ENCODE data around the gene FAAP24.
"Not testable (repeated sequence)": the region's sequence is repeated elsewhere in the genome, so short reads cannot be mapped to it uniquely, and the experiment has no call there.

Gene FAAP24

DNA sequence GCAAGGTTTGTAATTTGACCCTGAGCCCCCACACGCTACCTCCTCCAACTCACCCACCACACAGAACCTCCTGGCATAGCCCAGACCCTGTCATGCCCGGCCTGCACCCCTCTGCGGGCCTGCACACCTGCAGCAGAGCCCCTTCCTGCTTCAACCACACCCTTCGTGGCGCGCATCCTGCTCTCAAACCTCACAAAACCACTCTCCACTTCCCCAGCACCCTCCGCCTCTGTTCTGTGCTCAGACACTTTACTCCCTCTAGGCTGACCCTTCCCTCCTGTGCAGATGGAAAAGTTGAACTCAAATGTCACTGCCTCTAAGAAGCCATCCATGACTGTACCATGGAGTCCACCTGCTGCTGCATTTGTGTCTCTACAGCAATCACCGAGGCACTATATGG lies 28.5 kb downstream of the FAAP24 start:
- Histone ChIP-seq H3K9me3 (ENCODE audit: control insufficient read depth, insufficient read depth, low read depth, low read length) (no peaks in the 10 kb centered on the region), H3K4me3 (ENCODE audit: low read depth, low read length) (no peak overlapping the region), H3K27ac (ENCODE audit: extremely low read depth, low read depth, low read length) (no peak overlapping the region), H3K36me3 (ENCODE audit: control insufficient read depth in 2 of 2, insufficient read depth in 1 of 2, low read length in 2 of 2) (peaks cover 25 to 56% of the 10 kb centered on the region in 2 experiments), H3K4me1 (ENCODE audit: control insufficient read depth, insufficient read depth, low read length) (no peaks in the 10 kb centered on the region)
- TF ChIP-seq ZNF341 (tag by site-specific recombination; IDR thresholded peaks at IDR 0.05; ENCODE audit: low read depth) (no peak), ZNF529 (tag by site-specific recombination; IDR thresholded peaks at IDR 0.05; ENCODE audit: insufficient replicate concordance) (no peak), SP7 (tag by site-specific recombination; IDR thresholded peaks at IDR 0.05) (no peak), ZNF830 (tag by site-specific recombination; IDR thresholded peaks at IDR 0.05; ENCODE audit: low read depth) (no peak), KLF1 (tag by site-specific recombination; IDR thresholded peaks at IDR 0.05) (0 out of 2 replicates have a peak, but pooled peaks have one; percentile 15), ZNF510 (tag by site-specific recombination; IDR thresholded peaks at IDR 0.05; ENCODE audit: insufficient replicate concordance) (no peak), ZNF394 (tag by site-specific recombination; IDR thresholded peaks at IDR 0.05; ENCODE audit: borderline replicate concordance) (no peak), EGR2 (tag by site-specific recombination; IDR thresholded peaks at IDR 0.05; ENCODE audit: low read depth) (0 out of 2 replicates have a peak, but pooled peaks have one; percentile 13)
- TF ChIP-seq, protein P1, sequence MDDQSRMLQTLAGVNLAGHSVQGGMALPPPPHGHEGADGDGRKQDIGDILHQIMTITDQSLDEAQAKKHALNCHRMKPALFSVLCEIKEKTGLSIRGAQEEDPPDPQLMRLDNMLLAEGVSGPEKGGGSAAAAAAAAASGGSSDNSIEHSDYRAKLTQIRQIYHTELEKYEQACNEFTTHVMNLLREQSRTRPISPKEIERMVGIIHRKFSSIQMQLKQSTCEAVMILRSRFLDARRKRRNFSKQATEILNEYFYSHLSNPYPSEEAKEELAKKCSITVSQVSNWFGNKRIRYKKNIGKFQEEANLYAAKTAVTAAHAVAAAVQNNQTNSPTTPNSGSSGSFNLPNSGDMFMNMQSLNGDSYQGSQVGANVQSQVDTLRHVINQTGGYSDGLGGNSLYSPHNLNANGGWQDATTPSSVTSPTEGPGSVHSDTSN (CRISPR knock-in tag; IDR thresholded peaks at IDR 0.05): no peak
- TF ChIP-seq, protein P2, sequence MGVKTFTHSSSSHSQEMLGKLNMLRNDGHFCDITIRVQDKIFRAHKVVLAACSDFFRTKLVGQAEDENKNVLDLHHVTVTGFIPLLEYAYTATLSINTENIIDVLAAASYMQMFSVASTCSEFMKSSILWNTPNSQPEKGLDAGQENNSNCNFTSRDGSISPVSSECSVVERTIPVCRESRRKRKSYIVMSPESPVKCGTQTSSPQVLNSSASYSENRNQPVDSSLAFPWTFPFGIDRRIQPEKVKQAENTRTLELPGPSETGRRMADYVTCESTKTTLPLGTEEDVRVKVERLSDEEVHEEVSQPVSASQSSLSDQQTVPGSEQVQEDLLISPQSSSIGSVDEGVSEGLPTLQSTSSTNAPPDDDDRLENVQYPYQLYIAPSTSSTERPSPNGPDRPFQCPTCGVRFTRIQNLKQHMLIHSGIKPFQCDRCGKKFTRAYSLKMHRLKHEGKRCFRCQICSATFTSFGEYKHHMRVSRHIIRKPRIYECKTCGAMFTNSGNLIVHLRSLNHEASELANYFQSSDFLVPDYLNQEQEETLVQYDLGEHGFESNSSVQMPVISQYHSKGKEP (tag by site-specific recombination; IDR thresholded peaks at IDR 0.05): no peak
- POLR2A ChIA-PET: no interaction called here
- CTCF ChIA-PET: interaction anchor here (0.6 kb wide), 2 partner anchors 25 to 126 kb away, joined by 4 read pairs; no protein-coding TSS in a partner anchor

- POLR2A ChIA-PET: no interaction called here
- H3K36me3 ChIP-seq (ENCODE audit: control insufficient read depth in 2 of 2, insufficient read depth in 1 of 2, low read length in 2 of 2): peaks cover 25 to 60% of the 10 kb centered on the region in 2 experiments
- TF ChIP-seq ZBTB8A (tag by site-specific recombination; IDR thresholded peaks at IDR 0.05): no peak
- TF ChIP-seq ZNF530 (tag by site-specific recombination; IDR thresholded peaks at IDR 0.05; ENCODE audit: low read depth): no peak
- TF ChIP-seq ZNF610 (tag by site-specific recombination; IDR thresholded peaks at IDR 0.05; ENCODE audit: borderline replicate concordance): no peak
- no peak for TF ChIP-seq ZNF248 (tag by site-specific recombination; IDR thresholded peaks at IDR 0.05)
- H3K4me1 ChIP-seq (ENCODE audit: control insufficient read depth, insufficient read depth, low read length): no peaks in the 10 kb centered on the region
- H3K27ac ChIP-seq (ENCODE audit: extremely low read depth, low read depth, low read length): no peak overlapping the region
- H3K4me3 ChIP-seq (ENCODE audit: low read depth, low read length): no peak overlapping the region
- CTCF ChIA-PET: interaction anchor here (0.6 to 0.8 kb wide), 4 partner anchors 25 to 714 kb away, joined by 3 to 4 read pairs (median 4); no protein-coding TSS in a partner anchor
- H3K9me3 ChIP-seq (ENCODE audit: control insufficient read depth, insufficient read depth, low read depth, low read length): no peaks in the 10 kb centered on the region
These were observed 28.9 kb downstream of the FAAP24 start for GRCh38 chr19:33000910-33001309.

DNA sequence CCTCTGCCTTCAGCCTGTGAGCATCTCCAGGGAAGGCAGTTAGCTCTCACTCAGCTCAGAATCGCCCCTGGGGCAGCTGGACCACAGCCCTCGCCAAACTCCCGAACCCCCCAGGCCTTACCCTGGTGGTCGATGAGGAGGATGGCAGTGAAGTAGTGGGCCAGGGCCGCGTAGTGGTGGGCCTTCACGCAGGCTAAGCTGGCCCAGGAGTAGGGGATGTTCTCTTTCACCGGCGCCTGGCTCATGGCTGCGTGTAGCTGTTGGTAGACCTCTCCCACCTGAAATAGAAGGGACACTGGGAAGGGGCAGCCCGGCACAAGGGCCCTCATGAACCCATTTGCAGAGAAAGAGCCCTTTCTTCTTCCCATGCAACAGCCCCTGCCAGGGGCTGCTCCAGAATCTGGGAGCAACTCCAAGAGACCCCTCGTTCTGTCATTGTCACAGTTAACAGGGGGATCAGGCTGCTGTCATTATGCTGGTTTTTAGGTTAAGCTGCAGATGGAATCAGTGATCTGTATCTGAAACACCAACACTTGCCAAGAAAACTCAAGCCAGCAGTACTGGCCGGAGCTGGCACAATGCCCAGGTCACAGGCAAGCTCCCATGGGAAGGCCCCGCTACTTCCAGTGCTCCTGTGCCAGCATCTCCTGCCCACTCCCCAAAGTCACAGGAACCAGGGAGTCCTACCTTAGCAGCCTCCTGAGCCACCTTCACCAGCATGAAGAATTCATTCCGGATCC lies 30.3 kb downstream of the FAAP24 start:
- CTCF ChIA-PET: interaction anchor here (0.6 kb wide), 2 partner anchors 179 to 312 kb away, joined by 3 to 6 read pairs; no protein-coding TSS in a partner anchor
- POLR2A ChIA-PET: interaction anchor here (0.7 kb wide), 1 partner anchor 22 kb away, joined by 4 read pairs; no protein-coding TSS in a partner anchor

DNA sequence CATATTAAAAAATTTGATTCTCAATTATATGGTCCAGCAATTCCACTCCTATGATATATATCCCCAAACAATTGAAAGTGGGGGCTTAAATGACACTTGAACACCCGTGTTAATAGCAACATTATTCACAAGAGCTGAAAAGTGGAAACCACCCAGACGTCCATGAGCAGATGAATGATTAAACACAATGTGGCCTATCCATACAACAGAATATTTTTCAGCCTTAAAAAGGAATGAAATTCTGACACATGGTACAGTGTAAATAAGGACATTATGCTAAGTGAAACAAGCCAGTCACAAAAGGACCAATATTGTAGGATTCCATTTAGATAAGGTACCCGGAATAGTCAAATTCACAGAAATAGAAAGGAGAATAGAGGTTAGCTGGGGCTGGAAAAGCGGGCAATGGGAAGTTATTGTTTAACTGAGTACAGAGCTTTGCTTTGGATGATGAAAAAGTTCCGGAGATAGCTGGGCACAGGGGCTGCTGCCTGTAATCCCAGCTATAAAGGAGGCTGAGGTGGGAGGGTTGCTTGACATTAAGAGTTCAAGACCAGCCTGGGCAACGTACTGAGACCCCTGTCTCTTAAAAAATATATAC lies 31.5 kb downstream of the FAAP24 start:
- H3K27ac ChIP-seq (ENCODE audit: extremely low read depth, low read depth, low read length); H3K4me1 ChIP-seq (ENCODE audit: control insufficient read depth, insufficient read depth, low read length); H3K9me3 ChIP-seq (ENCODE audit: control insufficient read depth, insufficient read depth, low read depth, low read length); H3K4me3 ChIP-seq (ENCODE audit: low read depth, low read length): not testable (repeated sequence)
- ChIA-PET CTCF (interaction anchor here (0.8 kb wide), 1 partner anchor 27 kb away, joined by 3 read pairs; no protein-coding TSS in a partner anchor), POLR2A (interaction anchor here (0.7 kb wide), 1 partner anchor 21 kb away, joined by 4 read pairs; no protein-coding TSS in a partner anchor)
- peaks cover 20 to 61% of the 10 kb centered on the region in 2 experiments for H3K36me3 ChIP-seq (ENCODE audit: control insufficient read depth in 2 of 2, insufficient read depth in 1 of 2, low read length in 2 of 2)

More for the DNA sequence above, 30.3 kb downstream of the FAAP24 start:
- not testable (repeated sequence) for H3K27ac ChIP-seq (ENCODE audit: extremely low read depth, low read depth, low read length); H3K4me3 ChIP-seq (ENCODE audit: low read depth, low read length); H3K4me1 ChIP-seq (ENCODE audit: control insufficient read depth, insufficient read depth, low read length); H3K9me3 ChIP-seq (ENCODE audit: control insufficient read depth, insufficient read depth, low read depth, low read length)
- 0 out of 2 replicates have a peak, but pooled peaks have one; percentile 23 for TF ChIP-seq IKZF3 (tag by site-specific recombination; IDR thresholded peaks at IDR 0.05)
- H3K36me3 ChIP-seq (ENCODE audit: control insufficient read depth in 2 of 2, insufficient read depth in 1 of 2, low read length in 2 of 2): peaks cover 25 to 60% of the 10 kb centered on the region in 2 experiments

All from HEK293 (cell line).